HG03045 (cell line): Measurements from ENCODE around the gene IKZF1.

ENCODE experiments used
- ATAC-seq: cut with Tn5 transposase; IDR thresholded peaks from one replicate; pipeline ENCODE4 v1.9.1; 2021; ENCODE audit warnings: mild to moderate bottlenecking, moderate library complexity; ENCODE audit not compliant: unreplicated experiment

IKZF1 gene

GRCh38 chr7:50304129-50304910 lies at the start of gene IKZF1:
TSS of gene IKZF1 (plus strand) at chr7:50304716. CDS start at chr7:50319062, 14,346 bp downstream.
- peak; percentile 40 for ATAC-seq

DNA sequence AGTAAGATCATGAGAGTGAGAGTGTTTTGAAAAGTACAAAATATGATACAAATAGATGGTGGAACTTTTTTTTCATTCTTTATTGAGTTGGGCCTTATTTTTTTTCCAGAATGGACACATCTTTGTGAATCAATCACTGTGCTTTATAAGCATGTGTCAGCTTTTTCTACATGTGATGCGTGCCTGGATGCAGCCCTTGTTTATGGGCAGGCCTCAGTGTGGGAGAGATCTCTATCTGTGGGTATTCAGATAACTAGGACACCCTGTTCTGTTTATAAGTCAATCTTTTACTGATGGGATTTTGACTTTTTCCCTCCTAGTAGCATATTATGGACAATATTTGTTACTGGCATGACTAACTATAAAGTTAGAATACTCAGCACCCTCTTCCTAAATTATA lies 42.9 kb upstream of the IKZF1 start:
- no peak for ATAC-seq

- peak; percentile 14 for ATAC-seq
Measured at GRCh38 chr7:50262446-50262845, 42.1 kb upstream of the IKZF1 start.

GRCh38 chr7:50262916-50263690 lies 41.4 kb upstream of the IKZF1 start:
- ATAC-seq = peak; percentile 57

GRCh38 chr7:50264908-50265307 lies 39.6 kb upstream of the IKZF1 start:
- ATAC-seq = no peak

- no peak for ATAC-seq
Measured at GRCh38 chr7:50265968-50266634, 38.4 kb upstream of the IKZF1 start.

DNA sequence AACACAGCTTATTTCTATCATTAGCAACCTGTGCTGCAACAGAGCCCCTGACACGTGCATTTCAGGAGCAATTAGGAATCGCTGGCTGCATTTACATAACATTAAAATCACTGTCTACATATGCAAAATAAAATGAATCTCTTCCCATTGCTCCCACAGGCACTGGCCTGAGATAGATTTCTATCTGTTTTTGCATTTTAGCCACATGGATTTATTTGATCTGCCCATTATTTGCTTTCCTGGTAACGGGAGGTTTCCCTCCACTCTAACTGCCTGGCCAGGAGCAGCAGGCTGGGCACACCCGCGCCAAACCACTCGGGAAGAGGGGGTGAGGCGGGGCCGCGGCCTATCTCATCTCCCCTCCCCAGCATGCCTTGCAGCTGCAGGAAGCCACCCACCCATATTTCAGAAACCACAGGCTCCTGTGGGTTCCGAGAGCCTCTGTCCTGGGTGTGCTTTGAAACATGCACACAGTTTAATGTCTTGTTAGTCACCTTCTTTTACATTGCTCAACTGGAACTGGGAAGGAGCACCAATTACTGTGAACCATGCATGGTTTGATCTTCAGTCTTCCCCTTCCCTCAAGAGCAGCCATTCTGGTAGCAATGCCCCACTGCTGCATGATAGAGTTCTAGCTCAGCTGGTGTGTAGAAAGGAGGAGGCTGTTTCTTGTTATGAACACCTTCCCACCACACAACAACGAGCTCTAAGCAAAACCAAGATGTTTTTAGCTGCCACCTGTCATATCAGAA lies 37.7 kb upstream of the IKZF1 start:
- ATAC-seq = peak; percentile 51

DNA sequence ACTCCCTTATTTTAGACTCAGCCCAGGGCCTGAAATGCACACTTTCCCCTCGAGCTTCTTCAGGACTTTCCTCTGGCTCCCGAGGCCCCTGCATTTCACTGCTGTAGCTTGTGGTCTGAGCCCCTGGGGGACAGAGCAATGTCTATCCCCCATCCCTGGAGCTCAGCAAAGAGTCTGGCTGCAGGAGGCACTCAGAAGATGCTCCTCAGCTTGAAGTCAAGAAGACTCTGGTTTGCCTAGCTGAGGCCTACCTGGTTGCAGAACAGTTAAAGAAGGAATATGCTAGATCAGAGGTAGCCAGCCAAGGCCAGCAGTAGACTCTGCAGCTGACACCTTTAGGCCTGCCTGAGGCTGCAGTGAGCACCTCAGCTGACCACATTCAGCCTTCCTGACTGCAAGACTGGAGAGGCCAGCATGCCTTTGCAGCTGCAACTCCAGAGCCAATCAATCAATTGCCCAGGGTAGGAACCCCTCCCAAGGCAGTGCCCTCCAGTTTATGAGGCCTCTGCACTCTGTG lies 36.9 kb upstream of the IKZF1 start:
- ATAC-seq = no peak

GRCh38 chr7:50268223-50268622 lies 36.3 kb upstream of the IKZF1 start:
- no peak for ATAC-seq

GRCh38 chr7:50268990-50269389 lies 35.5 kb upstream of the IKZF1 start:
- no peak for ATAC-seq

DNA sequence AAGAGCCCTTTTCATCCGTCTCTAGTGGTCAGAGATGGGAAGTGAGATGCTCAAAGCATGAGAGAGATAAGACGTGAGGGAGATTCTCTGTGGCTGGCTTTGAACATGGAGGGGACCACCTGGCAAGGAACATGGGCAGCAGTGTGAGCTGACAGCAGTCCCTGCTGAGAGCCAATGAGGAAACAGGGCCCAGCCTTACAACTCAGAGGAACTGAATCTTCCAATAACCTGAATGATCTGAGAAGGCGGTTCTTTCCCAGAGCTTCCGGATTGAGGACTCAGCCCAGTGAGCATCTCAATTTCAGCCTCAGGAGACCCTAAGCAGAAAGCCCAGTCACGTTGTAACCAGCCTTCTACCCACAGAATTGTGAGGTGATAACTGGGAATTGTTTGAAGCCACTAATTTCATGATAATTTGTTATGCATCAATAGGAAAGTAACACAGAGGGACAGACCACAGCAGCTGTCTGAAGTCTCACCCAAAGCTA lies 33.9 kb upstream of the IKZF1 start:
- ATAC-seq = peak; percentile 32

GRCh38 chr7:50272808-50273207 lies 31.7 kb upstream of the IKZF1 start:
- no peak for ATAC-seq

DNA sequence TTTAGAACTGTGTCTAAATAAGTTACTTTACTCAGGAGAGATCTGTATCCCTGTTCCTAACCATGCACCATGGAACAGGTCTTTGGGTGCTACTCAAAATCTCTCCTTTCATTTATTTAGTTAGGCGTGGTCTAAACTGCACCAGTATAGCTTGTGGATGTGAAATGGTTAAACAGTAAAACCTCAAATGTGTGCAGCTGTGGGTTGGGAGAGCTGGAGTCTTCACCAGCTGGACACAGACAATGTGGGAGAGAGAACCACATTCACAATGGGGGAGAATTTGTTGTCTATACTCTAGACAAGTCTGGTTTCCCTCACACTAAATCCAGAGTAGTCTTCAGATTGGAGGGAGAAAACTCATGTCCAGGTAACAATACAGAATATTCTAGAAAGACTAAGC lies 31.2 kb upstream of the IKZF1 start:
- no peak for ATAC-seq

DNA sequence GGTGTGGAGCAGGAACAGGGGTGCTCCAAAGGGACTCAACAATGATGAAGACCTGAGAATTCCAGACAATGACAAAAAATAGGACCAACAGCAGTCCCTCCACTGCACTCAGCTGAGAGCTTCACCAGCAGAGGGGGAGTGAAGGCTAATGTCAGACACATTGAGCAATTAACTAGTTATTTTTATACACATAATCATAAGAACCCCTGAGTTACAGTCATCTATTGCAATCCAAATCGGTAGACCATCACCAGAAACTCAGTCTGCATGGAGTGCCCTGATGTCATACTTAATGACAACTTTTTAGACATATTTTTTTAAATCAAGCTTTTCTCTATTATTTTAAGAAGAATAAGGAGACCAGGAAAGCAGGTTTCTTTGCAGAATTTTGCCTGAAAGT lies 30.6 kb upstream of the IKZF1 start:
- ATAC-seq = no peak

DNA sequence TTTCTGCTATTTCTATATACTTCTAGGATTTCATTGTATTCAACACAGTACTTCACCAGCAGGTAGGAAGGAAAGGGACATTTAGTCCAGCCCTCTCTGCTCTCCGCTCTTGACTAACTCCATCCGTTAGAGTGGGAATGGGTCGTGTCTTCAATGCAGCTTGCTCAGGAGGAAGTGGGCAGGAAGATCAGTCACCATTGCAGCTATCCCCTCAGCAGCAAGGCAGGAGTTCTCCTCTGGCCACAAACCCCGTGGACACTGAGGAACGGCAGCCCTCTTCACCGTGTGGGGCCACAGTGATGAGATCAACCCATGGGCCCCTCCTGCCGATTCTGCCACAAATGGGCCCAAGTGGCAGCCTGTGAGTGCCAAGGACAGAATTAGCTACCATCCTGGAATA lies 30.2 kb upstream of the IKZF1 start:
- no peak for ATAC-seq

DNA sequence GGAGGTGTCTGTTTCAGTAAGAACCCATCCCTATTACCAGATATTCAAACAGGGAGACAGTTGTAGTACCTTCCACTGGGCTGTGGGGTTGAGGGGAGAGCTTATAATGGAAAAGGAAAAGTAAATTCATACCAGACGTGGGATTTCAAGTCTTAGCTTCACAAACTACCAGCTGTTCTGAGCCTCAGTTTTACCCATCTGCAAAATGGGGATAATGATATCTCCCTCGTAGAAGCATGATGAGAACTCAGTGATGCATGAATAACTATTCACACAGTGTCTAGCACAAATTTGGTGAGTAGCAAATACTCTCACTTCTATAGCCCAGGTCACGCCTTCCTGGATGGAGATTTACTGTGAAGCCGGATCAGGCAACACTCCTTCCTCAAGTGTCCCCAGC lies 29.1 kb upstream of the IKZF1 start:
- ATAC-seq = no peak

DNA sequence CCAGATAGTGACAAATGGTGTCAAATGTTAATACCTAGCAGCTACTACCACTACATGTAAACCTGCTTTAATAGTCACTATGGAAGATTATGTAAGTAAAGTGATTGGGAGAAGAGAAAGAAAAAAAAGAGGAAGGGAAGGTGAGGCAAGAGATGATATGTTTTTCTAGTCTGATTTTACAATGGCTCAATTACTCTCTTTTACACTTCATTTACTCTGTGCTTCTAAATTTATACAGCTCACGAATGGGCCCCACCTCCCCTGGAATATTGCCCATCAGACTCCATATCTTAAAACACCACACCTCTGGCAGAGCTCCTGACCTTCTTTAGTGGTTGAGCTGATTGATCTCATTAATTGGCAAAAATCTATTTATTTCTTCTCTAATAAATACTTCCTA lies 28.0 kb upstream of the IKZF1 start:
- no peak for ATAC-seq

- ATAC-seq = no peak
Measured at GRCh38 chr7:50278120-50278519, 26.4 kb upstream of the IKZF1 start.

- ATAC-seq = peak; percentile 94
Measured at GRCh38 chr7:50281680-50282445, 22.7 kb upstream of the IKZF1 start.
